GM19467 (cell line): ENCODE data around the gene DTYMK.

ENCODE experiments used
- ATAC-seq: cut with Tn5 transposase; IDR thresholded peaks from one replicate; pipeline ENCODE4 v1.9.1; 2021; ENCODE audit warnings: mild to moderate bottlenecking, moderate library complexity; ENCODE audit not compliant: unreplicated experiment

The DTYMK gene

GRCh38 chr2:241708879-241709278, 22.3 kb upstream of the DTYMK start:
- no peak for ATAC-seq

- ATAC-seq: no peak
Observed at GRCh38 chr2:241706537-241706936, 19.9 kb upstream of the DTYMK start.

- ATAC-seq: no peak
Observed at GRCh38 chr2:241703032-241703604, 16.5 kb upstream of the DTYMK start.

- peak; percentile 60 for ATAC-seq
Observed at GRCh38 chr2:241702155-241703031, 15.8 kb upstream of the DTYMK start.

- peak; percentile 52 for ATAC-seq
Observed at GRCh38 chr2:241701399-241702154, 15.0 kb upstream of the DTYMK start, which contains the start of gene ING5. TSS of gene ING5 (plus strand) at chr2:241702039. CDS start at chr2:241702066, 27 bp downstream.

- no peak for ATAC-seq
Observed at GRCh38 chr2:241701149-241701398, 14.5 kb upstream of the DTYMK start.

GRCh38 chr2:241695651-241696050, 9.0 kb upstream of the DTYMK start:
- ATAC-seq: no peak

GRCh38 chr2:241692448-241692847, 5.8 kb upstream of the DTYMK start:
- no peak for ATAC-seq

GRCh38 chr2:241690202-241690717, 3.6 kb upstream of the DTYMK start:
- ATAC-seq: no peak

GRCh38 chr2:241689306-241689705, 2.7 kb upstream of the DTYMK start:
- ATAC-seq: no peak

GRCh38 chr2:241686324-241686649, 328 bp downstream of the DTYMK start:
- ATAC-seq: peak; percentile 8

- ATAC-seq: no peak
Observed at GRCh38 chr2:241680827-241681599, 5.6 kb downstream of the DTYMK start.

- ATAC-seq: no peak
Observed at GRCh38 chr2:241680044-241680443, 6.6 kb downstream of the DTYMK start.

GRCh38 chr2:241678784-241679540, 7.7 kb downstream of the DTYMK start:
- no peak for ATAC-seq

- no peak for ATAC-seq
Observed at GRCh38 chr2:241678307-241678706, 8.3 kb downstream of the DTYMK start.

- ATAC-seq: no peak
Observed at GRCh38 chr2:241677392-241677791, 9.2 kb downstream of the DTYMK start.

- ATAC-seq: no peak
Observed at GRCh38 chr2:241676665-241677064, 9.9 kb downstream of the DTYMK start.

GRCh38 chr2:241675885-241676284, 10.7 kb downstream of the DTYMK start:
- ATAC-seq: no peak

- no peak for ATAC-seq
Observed at GRCh38 chr2:241673797-241674725, 12.6 kb downstream of the DTYMK start.
